ENCODE results near the gene DLX3.

- TF ChIP-seq CTCF (conservative IDR thresholded peaks at IDR 0.05; ENCODE audit: low read depth, low read length) (no peak), EZH2 (IDR thresholded peaks at IDR 0.05; ENCODE audit: low read length, unreplicated experiment) (no peak), EZH2phosphoT487 (IDR thresholded peaks at IDR 0.05; ENCODE audit: borderline replicate concordance, low read length) (no peak)
Observed at GRCh38 chr17:50043290-50044148, 48.5 kb upstream of the DLX3 start.
